ENCODE results near the gene GLI2.

The GLI2 gene

DNA sequence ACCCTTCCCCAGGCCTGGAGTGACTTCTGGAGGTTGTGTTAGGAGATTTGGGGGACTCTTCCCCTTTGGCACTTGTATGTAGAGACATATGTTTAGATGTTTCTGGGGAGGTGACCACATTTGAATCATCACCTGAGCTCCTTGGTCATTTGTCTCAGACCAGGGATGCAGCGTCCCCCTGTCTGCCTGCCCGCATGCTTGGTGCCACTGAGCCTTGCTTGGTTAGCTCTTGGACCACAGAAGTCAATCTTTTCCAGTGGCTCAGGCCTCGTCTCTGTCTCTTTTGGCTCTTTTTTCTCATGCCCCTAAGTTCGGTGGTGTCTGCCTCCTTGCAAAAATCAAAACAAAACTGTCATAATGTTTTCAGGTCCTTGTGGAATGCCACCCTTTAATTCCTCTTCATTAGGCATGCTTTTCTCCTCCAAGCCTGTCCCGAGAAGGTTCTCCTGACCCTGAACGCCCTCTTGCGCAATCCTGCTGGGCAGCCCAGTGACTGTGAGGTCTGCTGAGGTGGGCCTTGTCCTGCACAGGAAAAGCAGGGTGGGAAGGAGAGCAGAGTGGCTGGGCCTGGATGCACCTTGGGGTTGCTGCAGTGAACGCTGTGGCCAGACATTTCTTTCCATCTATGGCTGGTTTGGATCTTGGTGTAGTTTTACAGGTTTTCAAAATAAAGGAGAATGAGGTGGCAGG lies 24.9 kb downstream of the GLI2 start:
- TF ChIP-seq, protein P1, sequence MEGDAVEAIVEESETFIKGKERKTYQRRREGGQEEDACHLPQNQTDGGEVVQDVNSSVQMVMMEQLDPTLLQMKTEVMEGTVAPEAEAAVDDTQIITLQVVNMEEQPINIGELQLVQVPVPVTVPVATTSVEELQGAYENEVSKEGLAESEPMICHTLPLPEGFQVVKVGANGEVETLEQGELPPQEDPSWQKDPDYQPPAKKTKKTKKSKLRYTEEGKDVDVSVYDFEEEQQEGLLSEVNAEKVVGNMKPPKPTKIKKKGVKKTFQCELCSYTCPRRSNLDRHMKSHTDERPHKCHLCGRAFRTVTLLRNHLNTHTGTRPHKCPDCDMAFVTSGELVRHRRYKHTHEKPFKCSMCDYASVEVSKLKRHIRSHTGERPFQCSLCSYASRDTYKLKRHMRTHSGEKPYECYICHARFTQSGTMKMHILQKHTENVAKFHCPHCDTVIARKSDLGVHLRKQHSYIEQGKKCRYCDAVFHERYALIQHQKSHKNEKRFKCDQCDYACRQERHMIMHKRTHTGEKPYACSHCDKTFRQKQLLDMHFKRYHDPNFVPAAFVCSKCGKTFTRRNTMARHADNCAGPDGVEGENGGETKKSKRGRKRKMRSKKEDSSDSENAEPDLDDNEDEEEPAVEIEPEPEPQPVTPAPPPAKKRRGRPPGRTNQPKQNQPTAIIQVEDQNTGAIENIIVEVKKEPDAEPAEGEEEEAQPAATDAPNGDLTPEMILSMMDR (IDR thresholded peaks at IDR 0.05; ENCODE audit: low read depth, low read length), result no peak
- no peak for DNase-seq
- Histone ChIP-seq H3K4me1 (peaks cover 5% of the 10 kb centered on the region), H3K4me3 (ENCODE audit: low read depth, low read length) (no peak overlapping the region), H3K27me3 (no peaks in the 10 kb centered on the region), H3K9me3 (no peaks in the 10 kb centered on the region), H3K36me3 (no peaks in the 10 kb centered on the region)

DNA sequence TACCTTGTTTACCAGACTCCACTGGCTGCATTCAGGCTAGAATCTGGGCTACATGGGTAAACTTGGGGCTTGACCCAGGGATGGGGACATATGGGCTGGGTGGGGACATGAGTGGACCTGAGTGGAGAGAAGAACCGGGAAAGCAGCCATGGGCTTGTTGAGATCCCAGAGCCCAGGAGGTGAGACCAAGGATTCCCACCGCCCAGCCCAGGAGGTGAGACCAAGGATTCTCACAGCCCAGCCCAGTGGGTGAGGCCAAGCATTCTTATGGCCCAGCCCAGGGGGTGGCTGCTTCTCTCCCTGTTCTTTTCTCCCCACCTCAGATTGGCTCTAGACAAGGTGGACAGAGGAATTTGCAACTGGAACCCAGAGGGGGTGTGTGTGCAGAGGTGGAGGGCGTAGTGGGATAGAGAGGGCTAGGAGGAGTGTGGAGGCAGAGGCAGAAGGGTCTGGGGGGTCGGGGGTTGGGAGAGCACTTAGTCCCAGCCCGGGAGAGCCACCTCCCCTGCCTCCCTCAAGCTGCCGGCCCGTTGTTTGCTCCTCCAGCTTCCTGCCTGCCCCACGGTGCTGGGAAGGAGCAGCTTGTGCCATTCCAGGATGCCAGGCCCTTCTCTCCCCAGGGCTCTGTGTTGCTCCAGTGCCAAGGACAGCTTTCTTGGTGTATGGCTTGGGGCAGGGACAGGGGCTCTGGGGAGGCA lies 25.6 kb downstream of the GLI2 start:
- TF ChIP-seq, protein P1 (IDR thresholded peaks at IDR 0.05; ENCODE audit: low read depth, low read length), result no peak
- Histone ChIP-seq H3K4me1 (peaks cover 5% of the 10 kb centered on the region), H3K36me3 (no peaks in the 10 kb centered on the region), H3K4me3 (ENCODE audit: low read depth, low read length) (no peak overlapping the region), H3K27me3 (no peaks in the 10 kb centered on the region), H3K9me3 (no peaks in the 10 kb centered on the region)
- no peak for DNase-seq

DNA sequence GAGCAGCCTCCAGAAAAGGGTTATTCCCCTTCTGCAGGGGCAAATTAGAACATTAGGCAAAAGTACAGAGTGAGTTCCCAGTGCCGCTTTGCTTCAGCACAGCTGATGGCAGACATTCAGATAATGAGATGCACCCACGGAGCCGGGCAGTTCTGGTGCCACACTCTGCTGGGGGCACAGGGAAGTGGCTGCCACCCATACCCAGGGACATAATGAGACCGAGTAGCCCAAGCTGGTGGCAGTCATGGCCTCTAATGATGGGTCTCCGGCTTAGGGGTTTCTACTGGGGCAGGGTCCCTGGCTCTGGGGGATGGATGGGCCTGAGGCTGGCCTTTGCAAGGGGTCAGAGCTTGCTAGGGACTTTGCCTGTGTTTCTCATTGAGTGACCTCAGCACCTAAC lies 26.2 kb downstream of the GLI2 start:
- TF ChIP-seq, protein P1 (IDR thresholded peaks at IDR 0.05; ENCODE audit: low read depth, low read length), result no peak
- DNase-seq, result no peak
- H3K27me3 ChIP-seq, result no peaks in the 10 kb centered on the region

DNA sequence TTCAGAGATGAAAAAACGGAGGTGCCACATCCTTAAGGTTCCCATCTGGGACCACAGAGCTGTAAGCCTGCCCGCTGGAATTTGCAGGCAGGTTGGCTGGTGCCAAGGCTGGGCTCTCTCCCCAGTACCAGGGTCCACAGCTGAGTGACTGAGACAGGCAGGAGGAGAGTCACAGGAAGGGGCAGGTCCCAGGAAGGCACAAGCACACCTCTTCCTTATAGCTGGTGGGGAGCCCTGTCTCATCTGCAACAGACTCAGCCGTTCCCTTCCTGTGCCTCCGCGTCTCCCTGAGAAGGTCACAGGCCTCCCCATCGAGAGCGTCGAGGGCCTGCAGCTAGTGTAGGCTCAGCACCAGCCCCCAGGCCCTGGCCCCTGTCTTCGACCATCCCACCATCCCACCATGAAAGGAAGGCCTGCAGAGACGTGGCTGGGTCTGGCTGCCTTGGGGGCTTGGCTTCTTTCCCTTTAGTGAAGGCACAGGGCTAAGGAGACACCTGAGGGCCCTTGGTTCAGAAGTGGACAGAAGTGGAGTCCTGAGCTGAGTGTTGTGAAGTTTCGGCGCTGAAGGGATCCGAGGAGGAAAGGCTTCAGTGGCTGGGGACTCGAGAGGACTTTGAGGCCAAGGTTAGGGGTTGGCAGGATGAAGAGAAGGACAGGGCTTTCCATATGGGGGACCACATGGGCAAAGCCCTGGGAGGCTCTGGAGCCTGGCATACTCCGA lies 26.8 kb downstream of the GLI2 start:
- no peak overlapping the region for H3K4me3 ChIP-seq (ENCODE audit: low read depth, low read length)
- TF ChIP-seq, protein P1 (IDR thresholded peaks at IDR 0.05; ENCODE audit: low read depth, low read length), result no peak
- peaks cover 5% of the 10 kb centered on the region for H3K4me1 ChIP-seq
- H3K27me3 ChIP-seq, result no peaks in the 10 kb centered on the region
- no peaks in the 10 kb centered on the region for H3K9me3 ChIP-seq
- H3K36me3 ChIP-seq, result no peaks in the 10 kb centered on the region
- no peak for DNase-seq

More for the DNA sequence above, 26.2 kb downstream of the GLI2 start:
- Histone ChIP-seq H3K4me3 (ENCODE audit: low read depth, low read length) (no peak overlapping the region), H3K4me1 (peaks cover 5% of the 10 kb centered on the region), H3K36me3 (no peaks in the 10 kb centered on the region), H3K9me3 (no peaks in the 10 kb centered on the region)

DNA sequence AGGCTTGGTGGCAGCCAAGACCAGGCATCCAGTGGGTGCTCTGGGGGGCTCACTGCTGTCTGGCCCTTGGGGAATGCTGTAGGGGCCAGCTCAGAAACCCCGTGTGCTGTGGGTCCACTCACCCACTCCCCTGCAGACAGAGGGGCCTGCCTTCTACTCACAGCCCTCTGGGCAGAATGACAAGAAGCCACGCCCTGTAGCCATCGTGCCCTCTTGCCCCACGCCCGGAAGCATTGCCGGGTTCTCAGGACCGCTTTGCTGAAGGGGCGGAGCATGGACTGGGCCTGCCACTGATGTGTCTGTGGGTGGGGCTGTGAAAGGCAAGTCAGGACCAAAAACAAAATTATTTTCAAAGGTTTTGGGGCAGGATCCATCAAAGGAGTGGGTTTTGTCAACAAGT lies 27.8 kb downstream of the GLI2 start:
- no peaks in the 10 kb centered on the region for H3K9me3 ChIP-seq
- H3K4me1 ChIP-seq, result peaks cover 5% of the 10 kb centered on the region
- DNase-seq, result no peak
- TF ChIP-seq, protein P1 (IDR thresholded peaks at IDR 0.05; ENCODE audit: low read depth, low read length), result no peak
- no peak overlapping the region for H3K4me3 ChIP-seq (ENCODE audit: low read depth, low read length)
- no peaks in the 10 kb centered on the region for H3K36me3 ChIP-seq
- H3K27me3 ChIP-seq, result no peaks in the 10 kb centered on the region

All from BE2C (cell line).